Caco-2 (cell line): Measurements from ENCODE around the gene TNP2. TPM values are rescaled to one million over a fixed set of nuclear protein-coding genes. Genes with fewer than 3 reads are reported as not detected.

Experiments used
- BruUV-seq: library from RNA; stranded (reverse); fragments of 400-500 nt; replicated peaks from 2 replicates; lab custom pipeline; 2021; lab: Mats Ljungman, UMichigan
- CTCF ChIA-PET: fragments of 300-600 bp; sonication (Branson Sonifier 250); formaldehyde crosslinking; loops from one replicate; lab custom pipeline; 2022; ENCODE audit warnings: antibody characterized with exemption; lab: Charles Lee
- POLR2A ChIA-PET: fragments of 300-600 bp; sonication (Branson Sonifier 250); formaldehyde crosslinking; loops from one replicate; lab custom pipeline; 2022; ENCODE audit warnings: antibody characterized with exemption; lab: Charles Lee
- DNase-seq, 2 experiments: peaks; one replicate each; pipeline versions ENCODE4 v3.0.0 to v3.0.0-alpha.2; 2020 to 2022
- H3K27me3 ChIP-seq: replicated peaks from 2 replicates; pipeline ENCODE4 v1.6.0; 2011; ENCODE audit warnings: low read length; ENCODE audit not compliant: control insufficient read depth, insufficient read depth
- H3K36me3 ChIP-seq: 2 replicates; pipeline ENCODE4 v1.5.1; 2011; ENCODE audit warnings: low read length; ENCODE audit not compliant: control insufficient read depth, insufficient read depth
- H3K4me1 ChIP-seq: fragments of 250-450 bp; sonication (Bioruptor Pico); 2 replicates; pipeline ENCODE4 v1.5.1; 2020; ENCODE audit warnings: mild to moderate bottlenecking
- H3K4me3 ChIP-seq: 2 replicates; pipeline ENCODE4 v1.5.1; 2011; ENCODE audit warnings: low read depth, mild to moderate bottlenecking, control low read depth, low read length
- H3K9me3 ChIP-seq: fragments of 250-450 bp; sonication (Bioruptor Pico); 2 replicates; pipeline ENCODE4 v1.5.1; 2020; ENCODE audit warnings: mild to moderate bottlenecking, moderate library complexity
- H3K27ac Mint-ChIP-seq: one replicate; pipeline ENCODE4 v1.8.0; 2022; ENCODE audit warnings: mixed read lengths; ENCODE audit not compliant: unreplicated experiment
- H3K27me3 Mint-ChIP-seq: one replicate; pipeline ENCODE4 v1.8.0; 2022; ENCODE audit warnings: mixed read lengths; ENCODE audit not compliant: insufficient read depth, unreplicated experiment
- H3K36me3 Mint-ChIP-seq: one replicate; pipeline ENCODE4 v1.8.0; 2022; ENCODE audit warnings: mild to moderate bottlenecking, mixed read lengths; ENCODE audit not compliant: insufficient read depth, unreplicated experiment
- H3K4me1 Mint-ChIP-seq: one replicate; pipeline ENCODE4 v1.8.0; 2022; ENCODE audit warnings: low read depth, mixed read lengths; ENCODE audit not compliant: unreplicated experiment
- H3K4me3 Mint-ChIP-seq: one replicate; pipeline ENCODE4 v1.8.0; 2022; ENCODE audit warnings: mild to moderate bottlenecking, moderate library complexity, mixed read lengths; ENCODE audit not compliant: unreplicated experiment
- H3K9me3 Mint-ChIP-seq: one replicate; pipeline ENCODE4 v1.8.0; 2022; ENCODE audit warnings: mixed read lengths; ENCODE audit not compliant: unreplicated experiment
- intact Hi-C: fragments of 100-400 bp; cut with micrococcal nuclease; formaldehyde crosslinking; loops from one replicate; pipeline ENCODE4 v1.10.0; 2022; ENCODE audit not compliant: unreplicated experiment
- total RNA-seq: library from RNA; stranded (reverse); gene quantifications from 2 replicates; pipeline ENCODE4 v1.2.3, GENCODE V29; 2022
- TF ChIP-seq, protein P1 (sequence below), 2 experiments: fragments of 200-600 bp in 1 of 2; IDR thresholded peaks; 1 replicate in 1 of 2; 2 replicates in 1 of 2; pipeline versions ENCODE4 v1.5.1 to v1.8.0; 2011 to 2022; ENCODE audit warnings: antibody characterized with exemption in 1 of 2, control low read depth in 1 of 2, inconsistent platforms in 1 of 2, low read depth in 1 of 2, low read length in 1 of 2, mild to moderate bottlenecking in 1 of 2, moderate library complexity in 1 of 2; ENCODE audit not compliant: insufficient read depth in 1 of 2, severe bottlenecking in 1 of 2, unreplicated experiment in 1 of 2

Gene TNP2
- total RNA-seq, 1 experiment from 2014 or later, result not detected

DNA sequence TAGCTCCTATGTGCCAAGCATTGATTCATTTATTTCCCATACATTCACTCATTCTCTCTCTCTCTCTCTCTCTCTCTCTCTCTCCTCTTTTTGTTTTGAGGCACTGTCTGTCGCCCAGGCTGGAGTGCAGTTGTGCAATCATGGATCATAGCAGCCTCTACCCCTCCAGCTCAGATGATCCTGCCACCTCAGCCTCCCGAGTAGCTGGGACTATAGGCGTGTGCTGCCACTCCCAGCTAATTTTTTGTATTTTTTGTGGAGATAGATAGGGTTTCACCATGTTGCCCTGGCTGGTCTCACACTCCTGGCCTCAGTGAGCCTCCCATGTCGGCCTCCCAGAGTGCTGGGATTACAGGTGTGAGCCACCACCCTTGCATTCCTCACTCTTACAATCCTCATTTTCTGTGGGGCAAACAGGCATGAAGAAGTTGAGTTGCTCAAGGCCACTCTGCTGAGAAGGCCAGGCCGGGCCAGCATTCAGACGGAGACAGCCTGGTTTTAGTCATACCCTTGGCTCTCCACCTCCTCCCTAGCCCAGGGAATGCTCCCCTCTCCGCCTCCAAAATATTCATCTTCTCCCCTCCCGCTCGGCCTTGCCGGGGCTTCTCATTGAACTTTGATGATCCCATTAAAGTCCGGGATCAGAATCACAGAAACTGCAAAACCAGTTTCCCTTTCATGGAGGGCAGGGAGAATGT, 7.9 kb upstream of the TNP2 start:
- ChIA-PET CTCF (no interaction called here), POLR2A (no interaction called here)

DNA sequence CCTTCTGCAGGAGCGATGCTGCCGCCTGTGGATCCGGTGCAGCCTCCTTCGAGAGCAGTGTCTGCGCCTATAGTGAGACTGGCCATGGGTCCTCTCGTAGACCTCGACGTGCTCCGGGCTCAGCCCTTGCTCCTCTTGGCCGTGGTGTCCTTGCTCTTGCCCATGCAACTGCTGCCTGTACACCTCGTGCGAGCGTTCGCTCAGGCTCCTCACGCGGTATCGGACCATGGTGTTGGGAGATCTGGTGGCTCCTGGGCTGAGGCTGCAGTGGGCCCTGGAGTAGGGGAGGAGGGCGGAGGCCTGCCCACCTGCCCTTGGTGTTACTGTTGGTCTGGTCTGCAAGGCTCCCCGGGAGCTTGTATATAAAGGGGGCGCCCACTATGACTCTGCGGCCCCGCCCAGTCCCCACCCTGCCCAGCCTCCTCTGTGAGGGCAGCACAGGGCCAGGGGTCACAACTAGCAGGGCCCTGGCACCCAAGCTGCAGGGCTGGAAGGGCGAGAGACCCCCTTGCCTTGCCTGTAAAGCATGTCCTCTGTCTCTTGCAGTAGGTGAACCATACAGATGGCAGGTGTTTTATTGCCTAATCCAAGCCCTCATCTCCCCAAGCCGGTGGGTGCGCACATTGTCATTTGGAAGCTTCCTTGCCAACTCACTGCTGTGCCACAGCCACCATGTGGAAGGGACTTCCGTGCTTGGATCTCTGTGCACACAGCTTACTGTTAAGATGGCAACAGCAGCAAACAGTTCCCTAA, 7.2 kb upstream of the TNP2 start, which contains the start of gene PRM2:
Gene PRM2, minus strand, starts transcription at position 338 of the 753 bp plus-strand sequence. Its CDS starts 110 bp downstream, at position 228.
- CTCF ChIA-PET, result no interaction called here
- Mint-ChIP-seq H3K27me3 (no peaks in the 10 kb centered on the region), H3K27ac (peak within 1 kb of the TSS; percentile 48), H3K9me3 (no peaks in the 10 kb centered on the region), H3K4me1 (peaks cover 12% of the 10 kb centered on the region), H3K36me3 (no peaks in the 10 kb centered on the region), H3K4me3 (no peak within 1 kb of the TSS)
- TF ChIP-seq, protein P1, sequence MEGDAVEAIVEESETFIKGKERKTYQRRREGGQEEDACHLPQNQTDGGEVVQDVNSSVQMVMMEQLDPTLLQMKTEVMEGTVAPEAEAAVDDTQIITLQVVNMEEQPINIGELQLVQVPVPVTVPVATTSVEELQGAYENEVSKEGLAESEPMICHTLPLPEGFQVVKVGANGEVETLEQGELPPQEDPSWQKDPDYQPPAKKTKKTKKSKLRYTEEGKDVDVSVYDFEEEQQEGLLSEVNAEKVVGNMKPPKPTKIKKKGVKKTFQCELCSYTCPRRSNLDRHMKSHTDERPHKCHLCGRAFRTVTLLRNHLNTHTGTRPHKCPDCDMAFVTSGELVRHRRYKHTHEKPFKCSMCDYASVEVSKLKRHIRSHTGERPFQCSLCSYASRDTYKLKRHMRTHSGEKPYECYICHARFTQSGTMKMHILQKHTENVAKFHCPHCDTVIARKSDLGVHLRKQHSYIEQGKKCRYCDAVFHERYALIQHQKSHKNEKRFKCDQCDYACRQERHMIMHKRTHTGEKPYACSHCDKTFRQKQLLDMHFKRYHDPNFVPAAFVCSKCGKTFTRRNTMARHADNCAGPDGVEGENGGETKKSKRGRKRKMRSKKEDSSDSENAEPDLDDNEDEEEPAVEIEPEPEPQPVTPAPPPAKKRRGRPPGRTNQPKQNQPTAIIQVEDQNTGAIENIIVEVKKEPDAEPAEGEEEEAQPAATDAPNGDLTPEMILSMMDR (IDR thresholded peaks at IDR 0.05; ENCODE audit: insufficient read depth in 1 of 2, low read depth in 1 of 2, low read length in 1 of 2, severe bottlenecking in 1 of 2, unreplicated experiment in 1 of 2), result no peak
- Histone ChIP-seq H3K9me3 (no peaks in the 10 kb centered on the region), H3K27me3 (no peaks in the 10 kb centered on the region), H3K4me3 (no peak within 1 kb of the TSS), H3K4me1 (peaks cover 21% of the 10 kb centered on the region), H3K36me3 (no peaks in the 10 kb centered on the region)
- intact Hi-C loops, result no loop called here
- POLR2A ChIA-PET, result no interaction called here
- no peak for DNase-seq
- no TSS peak for BruUV-seq

More for the DNA sequence above, 7.9 kb upstream of the TNP2 start:
- no TSS peak for BruUV-seq
- no peaks in the 10 kb centered on the region for H3K9me3 ChIP-seq
- TF ChIP-seq, protein P1 (IDR thresholded peaks at IDR 0.05; ENCODE audit: insufficient read depth in 1 of 2, low read depth in 1 of 2, low read length in 1 of 2, severe bottlenecking in 1 of 2, unreplicated experiment in 1 of 2), result no peak
- Mint-ChIP-seq H3K4me3 (no peak overlapping the region), H3K9me3 (no peaks in the 10 kb centered on the region), H3K27me3 (no peaks in the 10 kb centered on the region), H3K27ac (peak overlapping the region; percentile 48), H3K36me3 (no peaks in the 10 kb centered on the region), H3K4me1 (peaks cover 12% of the 10 kb centered on the region)
- intact Hi-C loops, result no loop called here
- no peak overlapping the region for H3K4me3 ChIP-seq
- peaks cover 21% of the 10 kb centered on the region for H3K4me1 ChIP-seq
- no peak for DNase-seq
- no peaks in the 10 kb centered on the region for H3K27me3 ChIP-seq
- no peaks in the 10 kb centered on the region for H3K36me3 ChIP-seq

DNA sequence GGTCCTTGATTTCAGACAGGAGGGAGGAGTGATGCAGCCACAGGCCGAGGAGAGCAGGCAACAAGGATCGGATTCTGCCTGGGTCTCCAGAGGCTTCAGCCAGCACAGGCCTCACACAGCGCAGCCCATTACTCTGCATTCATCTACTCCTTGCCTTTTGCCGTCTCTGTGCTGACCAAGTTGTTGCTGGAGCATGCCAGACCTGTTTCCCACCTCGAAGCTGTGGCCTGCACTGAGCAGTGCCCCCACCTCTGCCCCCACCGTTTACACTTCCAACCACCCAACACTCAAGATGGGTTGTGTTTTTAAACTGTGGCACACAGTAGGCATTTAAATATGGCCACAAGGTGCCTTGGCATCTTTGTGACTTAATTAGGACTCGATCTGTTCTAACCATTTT, 5.8 kb upstream of the TNP2 start:
- H3K9me3 Mint-ChIP-seq, result no peaks in the 10 kb centered on the region
- DNase-seq, result no peak
- intact Hi-C loops, result no loop called here
- ChIA-PET POLR2A (no interaction called here), CTCF (interaction anchor here (1.1 kb wide), 1 partner anchor 18 kb away, joined by 3 read pairs; no protein-coding TSS in a partner anchor)
- Histone ChIP-seq H3K4me1 (peaks cover 14% of the 10 kb centered on the region), H3K9me3 (no peaks in the 10 kb centered on the region), H3K36me3 (no peaks in the 10 kb centered on the region), H3K4me3 (no peak overlapping the region), H3K27me3 (no peaks in the 10 kb centered on the region)
- H3K4me3 Mint-ChIP-seq, result no peak overlapping the region
- peaks cover 8% of the 10 kb centered on the region for H3K4me1 Mint-ChIP-seq
- no peaks in the 10 kb centered on the region for H3K27me3 Mint-ChIP-seq
- no peaks in the 10 kb centered on the region for H3K36me3 Mint-ChIP-seq
- TF ChIP-seq, protein P1 (IDR thresholded peaks at IDR 0.05; ENCODE audit: insufficient read depth in 1 of 2, low read depth in 1 of 2, low read length in 1 of 2, severe bottlenecking in 1 of 2, unreplicated experiment in 1 of 2), result no peak
- H3K27ac Mint-ChIP-seq, result no peak overlapping the region
- BruUV-seq, result no TSS peak
